Lower leg skin (tissue), 3 donors: ENCODE data around the gene TTC34.

ENCODE experiments used
- POLR2A ChIP-seq, 2 donors: fragments of 450-650 bp; IDR thresholded peaks; one replicate each; pipeline ENCODE4 v1.6.1; 2016 to 2017; ENCODE audit warnings: antibody characterized with exemption in 2 of 2, mild to moderate bottlenecking in 1 of 2, moderate library complexity in 1 of 2
- TF ChIP-seq, protein P1 (sequence below), 3 donors: fragments of 450-650 bp; IDR thresholded peaks; one replicate each; pipeline ENCODE4 v1.5.1; 2016; ENCODE audit warnings: antibody characterized with exemption in 3 of 3, mild to moderate bottlenecking in 3 of 3, moderate library complexity in 2 of 3

DNA sequence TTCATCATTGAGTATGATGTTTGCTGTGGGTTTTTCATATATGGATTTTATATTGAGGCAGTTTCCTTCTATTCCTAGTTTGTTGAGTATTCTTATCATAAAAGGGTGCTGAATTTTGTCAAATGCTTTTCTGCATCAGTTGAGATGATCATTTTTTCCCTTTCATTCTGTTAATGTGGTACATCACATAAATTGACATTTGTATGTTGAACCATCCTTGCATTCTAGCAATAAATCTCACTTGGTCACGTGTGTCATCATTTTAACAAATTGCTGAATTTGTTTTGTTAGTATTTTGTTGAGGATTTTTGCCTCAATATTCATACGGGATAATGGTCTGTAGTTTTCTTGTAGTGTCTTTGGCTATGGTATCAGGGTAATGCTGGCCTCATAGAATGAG lies 19.9 kb downstream of the TTC34 start:
- TF ChIP-seq, protein P1, sequence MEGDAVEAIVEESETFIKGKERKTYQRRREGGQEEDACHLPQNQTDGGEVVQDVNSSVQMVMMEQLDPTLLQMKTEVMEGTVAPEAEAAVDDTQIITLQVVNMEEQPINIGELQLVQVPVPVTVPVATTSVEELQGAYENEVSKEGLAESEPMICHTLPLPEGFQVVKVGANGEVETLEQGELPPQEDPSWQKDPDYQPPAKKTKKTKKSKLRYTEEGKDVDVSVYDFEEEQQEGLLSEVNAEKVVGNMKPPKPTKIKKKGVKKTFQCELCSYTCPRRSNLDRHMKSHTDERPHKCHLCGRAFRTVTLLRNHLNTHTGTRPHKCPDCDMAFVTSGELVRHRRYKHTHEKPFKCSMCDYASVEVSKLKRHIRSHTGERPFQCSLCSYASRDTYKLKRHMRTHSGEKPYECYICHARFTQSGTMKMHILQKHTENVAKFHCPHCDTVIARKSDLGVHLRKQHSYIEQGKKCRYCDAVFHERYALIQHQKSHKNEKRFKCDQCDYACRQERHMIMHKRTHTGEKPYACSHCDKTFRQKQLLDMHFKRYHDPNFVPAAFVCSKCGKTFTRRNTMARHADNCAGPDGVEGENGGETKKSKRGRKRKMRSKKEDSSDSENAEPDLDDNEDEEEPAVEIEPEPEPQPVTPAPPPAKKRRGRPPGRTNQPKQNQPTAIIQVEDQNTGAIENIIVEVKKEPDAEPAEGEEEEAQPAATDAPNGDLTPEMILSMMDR (IDR thresholded peaks at IDR 0.05): no peak
- no peak for TF ChIP-seq POLR2A (IDR thresholded peaks at IDR 0.05)
